ENCODE results near the gene PRSS21. TPM values are rescaled to one million over a fixed set of nuclear protein-coding genes. Genes with fewer than 3 reads are reported as not detected.

The PRSS21 gene
- total RNA-seq, 2 experiments from 2014 or later = 68.7 to 69.6 TPM

DNA sequence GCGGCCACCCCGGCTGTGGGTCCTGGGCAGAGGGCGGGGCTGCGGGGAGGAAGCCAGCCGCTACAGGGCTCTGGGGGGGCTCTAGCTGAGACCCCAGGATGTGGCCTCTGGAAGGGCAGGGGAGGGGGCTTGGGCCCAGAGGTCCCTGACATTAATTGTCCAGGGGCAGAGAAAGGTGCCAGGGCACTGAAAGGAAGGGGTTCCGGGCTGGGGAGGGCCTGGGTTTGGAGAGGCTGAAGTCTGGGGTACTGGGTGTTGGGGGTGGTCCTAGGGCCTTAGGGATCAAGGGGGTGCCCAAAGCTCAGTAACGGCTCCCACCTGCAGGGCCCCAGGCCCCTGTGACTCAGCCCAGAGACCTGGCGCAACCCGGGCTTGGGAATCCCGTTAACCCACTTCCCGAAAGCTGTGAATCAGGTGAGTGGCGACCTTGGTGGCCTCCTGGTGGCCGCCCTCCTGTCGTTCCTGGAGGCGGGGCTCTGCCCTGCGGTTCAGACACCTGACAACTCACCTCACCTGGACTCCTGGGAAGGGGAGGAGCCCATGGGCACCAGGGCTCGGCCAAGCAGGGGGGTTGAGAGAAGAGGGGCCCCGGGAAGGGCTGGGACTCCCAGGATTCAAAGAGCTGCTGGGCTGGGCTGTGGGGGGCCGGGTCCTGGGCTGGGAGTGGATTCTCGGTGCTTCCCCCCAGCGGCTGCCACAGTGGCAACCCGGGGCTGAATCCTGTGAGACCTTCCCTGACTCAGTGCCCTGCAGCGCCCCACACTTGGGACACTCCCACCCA lies 41.4 kb downstream of the PRSS21 start:
- Histone ChIP-seq H4K20me1 (ENCODE audit: insufficient read depth, low read length) (no peaks in the 10 kb centered on the region), H3K27ac (ENCODE audit: low read depth, low read length, poor library complexity, severe bottlenecking) (no peak overlapping the region), H3K79me2 (ENCODE audit: insufficient read depth, low read depth, low read length) (no peaks in the 10 kb centered on the region), H2AFZ (ENCODE audit: low read length) (no peak overlapping the region), H3K36me3 (ENCODE audit: insufficient read depth, low read length) (no peaks in the 10 kb centered on the region), H3K9me3 (ENCODE audit: low read length) (no peaks in the 10 kb centered on the region), H3K4me2 (ENCODE audit: low read length) (no peak overlapping the region), H3K4me1 (ENCODE audit: insufficient read depth, low read length, poor library complexity, severe bottlenecking) (no peaks in the 10 kb centered on the region), H3K9me2 (ENCODE audit: insufficient read depth, low read length) (no peaks in the 10 kb centered on the region), H3K4me3 (ENCODE audit: low read depth, low read length, poor library complexity, severe bottlenecking) (no peak overlapping the region)
- DNase-seq (ENCODE audit: low spot score) = no peak
- intact Hi-C loops (cut with micrococcal nuclease; ENCODE audit: unreplicated experiment) = loop anchor here (10.0 kb wide), 1 partner anchor 64 kb away; the partner anchor contains the start of gene PRSS41
- CTCF ChIA-PET (ENCODE audit: unreplicated experiment) = no interaction called here
- POLR2A ChIA-PET = no interaction called here
- no peak for TF ChIP-seq EZH2phosphoT487 (IDR thresholded peaks at IDR 0.05; ENCODE audit: borderline replicate concordance, low read depth, low read length)
- TF ChIP-seq, protein P1, sequence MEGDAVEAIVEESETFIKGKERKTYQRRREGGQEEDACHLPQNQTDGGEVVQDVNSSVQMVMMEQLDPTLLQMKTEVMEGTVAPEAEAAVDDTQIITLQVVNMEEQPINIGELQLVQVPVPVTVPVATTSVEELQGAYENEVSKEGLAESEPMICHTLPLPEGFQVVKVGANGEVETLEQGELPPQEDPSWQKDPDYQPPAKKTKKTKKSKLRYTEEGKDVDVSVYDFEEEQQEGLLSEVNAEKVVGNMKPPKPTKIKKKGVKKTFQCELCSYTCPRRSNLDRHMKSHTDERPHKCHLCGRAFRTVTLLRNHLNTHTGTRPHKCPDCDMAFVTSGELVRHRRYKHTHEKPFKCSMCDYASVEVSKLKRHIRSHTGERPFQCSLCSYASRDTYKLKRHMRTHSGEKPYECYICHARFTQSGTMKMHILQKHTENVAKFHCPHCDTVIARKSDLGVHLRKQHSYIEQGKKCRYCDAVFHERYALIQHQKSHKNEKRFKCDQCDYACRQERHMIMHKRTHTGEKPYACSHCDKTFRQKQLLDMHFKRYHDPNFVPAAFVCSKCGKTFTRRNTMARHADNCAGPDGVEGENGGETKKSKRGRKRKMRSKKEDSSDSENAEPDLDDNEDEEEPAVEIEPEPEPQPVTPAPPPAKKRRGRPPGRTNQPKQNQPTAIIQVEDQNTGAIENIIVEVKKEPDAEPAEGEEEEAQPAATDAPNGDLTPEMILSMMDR (conservative IDR thresholded peaks at IDR 0.05; ENCODE audit: low read length) = peak; percentile 35; the same call in 1 of the 2 replicates
- no TSS peak for BruUV-seq (replicated peaks)

DNA sequence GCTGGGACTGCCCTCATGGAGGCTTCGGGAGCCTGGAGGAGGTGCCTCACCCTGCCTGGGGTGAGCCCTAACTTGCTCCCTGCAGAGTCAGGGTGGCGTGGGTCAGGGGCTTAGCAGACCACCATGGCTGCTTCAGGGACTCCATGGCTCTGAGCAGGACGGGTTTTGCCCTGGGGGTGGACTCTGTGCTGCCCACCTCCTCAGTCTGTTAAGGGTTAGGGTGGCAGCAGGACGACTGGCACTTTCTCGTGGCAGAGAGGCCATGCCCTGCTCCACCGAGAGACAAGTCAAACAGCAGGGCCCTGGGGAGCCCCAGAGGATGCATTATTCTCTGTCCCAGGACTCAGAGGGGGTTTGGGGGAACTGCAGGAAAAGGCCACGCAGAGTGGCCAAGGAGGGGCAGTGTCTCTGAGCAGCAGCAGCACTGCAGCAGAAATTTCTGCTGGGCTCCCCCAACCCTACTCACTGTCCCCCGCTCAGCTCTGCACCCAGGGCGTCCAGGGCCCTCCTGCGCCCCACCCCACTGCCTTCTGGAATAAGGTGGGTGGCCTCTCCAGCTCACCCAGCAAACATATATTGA lies 42.7 kb downstream of the PRSS21 start:
- intact Hi-C loops (cut with micrococcal nuclease; ENCODE audit: unreplicated experiment) = loop anchor here (10.0 kb wide), 1 partner anchor 65 kb away; the partner anchor contains the start of gene PRSS41

More for the DNA sequence above, 42.7 kb downstream of the PRSS21 start:
- no peak for TF ChIP-seq EZH2phosphoT487 (IDR thresholded peaks at IDR 0.05; ENCODE audit: borderline replicate concordance, low read depth, low read length)
- TF ChIP-seq, protein P1 (conservative IDR thresholded peaks at IDR 0.05; ENCODE audit: low read length) = no peak
- no peaks in the 10 kb centered on the region for H3K9me3 ChIP-seq (ENCODE audit: low read length)
- BruUV-seq (replicated peaks) = no TSS peak
- H3K36me3 ChIP-seq (ENCODE audit: insufficient read depth, low read length) = no peaks in the 10 kb centered on the region
- POLR2A ChIA-PET = no interaction called here
- CTCF ChIA-PET (ENCODE audit: unreplicated experiment) = no interaction called here
- no peak overlapping the region for H3K27ac ChIP-seq (ENCODE audit: low read depth, low read length, poor library complexity, severe bottlenecking)
- H2AFZ ChIP-seq (ENCODE audit: low read length) = no peak overlapping the region
- H4K20me1 ChIP-seq (ENCODE audit: insufficient read depth, low read length) = no peaks in the 10 kb centered on the region
- H3K4me1 ChIP-seq (ENCODE audit: insufficient read depth, low read length, poor library complexity, severe bottlenecking) = no peaks in the 10 kb centered on the region
- H3K4me2 ChIP-seq (ENCODE audit: low read length) = no peak overlapping the region
- no peaks in the 10 kb centered on the region for H3K9me2 ChIP-seq (ENCODE audit: insufficient read depth, low read length)
- H3K4me3 ChIP-seq (ENCODE audit: low read depth, low read length, poor library complexity, severe bottlenecking) = no peak overlapping the region
- DNase-seq (ENCODE audit: low spot score) = no peak
- H3K79me2 ChIP-seq (ENCODE audit: insufficient read depth, low read depth, low read length) = no peaks in the 10 kb centered on the region
